ENCODE measurements around the gene PRICKLE4. TPM values are rescaled to one million over a fixed set of nuclear protein-coding genes. Genes with fewer than 3 reads are reported as not detected.

PRICKLE4 gene
- total RNA-seq, 1 experiment from 2014 or later, result 1.6 TPM

GRCh38 chr6:41813469-41813868 is 32.9 kb downstream of the PRICKLE4 start:
- ChIA-PET CTCF (interaction anchor here (1.0 kb wide), 1 partner anchor 26 kb away, joined by 4 read pairs; the partner anchor contains the start of gene TOMM6), POLR2A (interaction anchor here (0.6 kb wide), 1 partner anchor 130 kb away, joined by 3 read pairs; no protein-coding TSS in a partner anchor)
- no TSS peak for BruUV-seq (replicated peaks)
- H3K27me3 ChIP-seq (ENCODE audit: control insufficient read depth, insufficient read depth, low read length), result no peaks in the 10 kb centered on the region
- H3K36me3 ChIP-seq (ENCODE audit: control insufficient read depth, insufficient read depth, low read length), result no peaks in the 10 kb centered on the region
- intact Hi-C loops (cut with micrococcal nuclease; ENCODE audit: unreplicated experiment), result no loop called here
- no peak for ATAC-seq
- no peaks in the 10 kb centered on the region for H3K9me3 ChIP-seq (ENCODE audit: control insufficient read depth, insufficient read depth, low read depth, low read length)
- DNase-seq (ENCODE audit: low read depth, low spot score), result no peak
- H3K4me3 ChIP-seq (ENCODE audit: low read depth in 2 of 2, low read length in 2 of 2), result no peak overlapping the region
- H3K27ac ChIP-seq (ENCODE audit: low read length), result no peak overlapping the region
- in situ Hi-C loops (cut with HindIII; ENCODE audit: low pct_unique_long_range_greater_than_20kb, low sequenced_read_pairs), result no loop called here
- no peaks in the 10 kb centered on the region for H3K4me1 ChIP-seq (ENCODE audit: control insufficient read depth, insufficient read depth, low read length)
- TF ChIP-seq REST (IDR thresholded peaks at IDR 0.05; ENCODE audit: insufficient read depth in 1 of 2, low read depth in 2 of 2, low read length in 1 of 2) (no peak), SIN3A (IDR thresholded peaks at IDR 0.05; ENCODE audit: borderline replicate concordance, insufficient read depth, low read depth, low read length) (no peak)

- no TSS peak for BruUV-seq (replicated peaks)
- no peaks in the 10 kb centered on the region for H3K36me3 ChIP-seq (ENCODE audit: control insufficient read depth, insufficient read depth, low read length)
- H3K9me3 ChIP-seq (ENCODE audit: control insufficient read depth, insufficient read depth, low read depth, low read length), result no peaks in the 10 kb centered on the region
- ChIA-PET POLR2A (no interaction called here), CTCF (no interaction called here)
- no peaks in the 10 kb centered on the region for H3K4me1 ChIP-seq (ENCODE audit: control insufficient read depth, insufficient read depth, low read length)
- DNase-seq (ENCODE audit: low read depth, low spot score), result no peak
- TF ChIP-seq, protein P1, sequence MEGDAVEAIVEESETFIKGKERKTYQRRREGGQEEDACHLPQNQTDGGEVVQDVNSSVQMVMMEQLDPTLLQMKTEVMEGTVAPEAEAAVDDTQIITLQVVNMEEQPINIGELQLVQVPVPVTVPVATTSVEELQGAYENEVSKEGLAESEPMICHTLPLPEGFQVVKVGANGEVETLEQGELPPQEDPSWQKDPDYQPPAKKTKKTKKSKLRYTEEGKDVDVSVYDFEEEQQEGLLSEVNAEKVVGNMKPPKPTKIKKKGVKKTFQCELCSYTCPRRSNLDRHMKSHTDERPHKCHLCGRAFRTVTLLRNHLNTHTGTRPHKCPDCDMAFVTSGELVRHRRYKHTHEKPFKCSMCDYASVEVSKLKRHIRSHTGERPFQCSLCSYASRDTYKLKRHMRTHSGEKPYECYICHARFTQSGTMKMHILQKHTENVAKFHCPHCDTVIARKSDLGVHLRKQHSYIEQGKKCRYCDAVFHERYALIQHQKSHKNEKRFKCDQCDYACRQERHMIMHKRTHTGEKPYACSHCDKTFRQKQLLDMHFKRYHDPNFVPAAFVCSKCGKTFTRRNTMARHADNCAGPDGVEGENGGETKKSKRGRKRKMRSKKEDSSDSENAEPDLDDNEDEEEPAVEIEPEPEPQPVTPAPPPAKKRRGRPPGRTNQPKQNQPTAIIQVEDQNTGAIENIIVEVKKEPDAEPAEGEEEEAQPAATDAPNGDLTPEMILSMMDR (IDR thresholded peaks at IDR 0.05), result no peak
- no peak for TF ChIP-seq SIN3A (IDR thresholded peaks at IDR 0.05; ENCODE audit: borderline replicate concordance, insufficient read depth, low read depth, low read length)
- H3K27me3 ChIP-seq (ENCODE audit: control insufficient read depth, insufficient read depth, low read length), result no peaks in the 10 kb centered on the region
- no peak overlapping the region for H3K27ac ChIP-seq (ENCODE audit: low read length)
- intact Hi-C loops (cut with micrococcal nuclease; ENCODE audit: unreplicated experiment) (no loop called here), in situ Hi-C loops (cut with HindIII; ENCODE audit: low pct_unique_long_range_greater_than_20kb, low sequenced_read_pairs) (no loop called here)
- H3K4me3 ChIP-seq (ENCODE audit: low read depth in 2 of 2, low read length in 2 of 2), result no peak overlapping the region
- no peak for ATAC-seq
Observed at GRCh38 chr6:41813956-41814355, 33.4 kb downstream of the PRICKLE4 start.

- H3K36me3 ChIP-seq (ENCODE audit: control insufficient read depth, insufficient read depth, low read length), result no peaks in the 10 kb centered on the region
- TF ChIP-seq, protein P1 (IDR thresholded peaks at IDR 0.05), result no peak
- no peak for TF ChIP-seq SIN3A (IDR thresholded peaks at IDR 0.05; ENCODE audit: borderline replicate concordance, insufficient read depth, low read depth, low read length)
- no peak for TF ChIP-seq REST (IDR thresholded peaks at IDR 0.05; ENCODE audit: insufficient read depth in 1 of 2, low read depth in 2 of 2, low read length in 1 of 2)
- TF ChIP-seq TCF7L2 (IDR thresholded peaks at IDR 0.05; ENCODE audit: low read depth, low read length), result no peak
- no peak for TF ChIP-seq POLR2AphosphoS5 (IDR thresholded peaks at IDR 0.05; ENCODE audit: low read depth, low read length)
- no peak overlapping the region for H3K4me3 ChIP-seq (ENCODE audit: low read depth in 2 of 2, low read length in 2 of 2)
- intact Hi-C loops (cut with micrococcal nuclease; ENCODE audit: unreplicated experiment) (no loop called here), in situ Hi-C loops (cut with HindIII; ENCODE audit: low pct_unique_long_range_greater_than_20kb, low sequenced_read_pairs) (no loop called here)
- CTCF ChIA-PET, result no interaction called here
- DNase-seq (ENCODE audit: low read depth, low spot score) (no peak), ATAC-seq (no peak)
- BruUV-seq (replicated peaks), result no TSS peak
- H3K27me3 ChIP-seq (ENCODE audit: control insufficient read depth, insufficient read depth, low read length), result no peaks in the 10 kb centered on the region
- no peak overlapping the region for H3K27ac ChIP-seq (ENCODE audit: low read length)
- H3K9me3 ChIP-seq (ENCODE audit: control insufficient read depth, insufficient read depth, low read depth, low read length), result no peaks in the 10 kb centered on the region
- POLR2A ChIA-PET, result no interaction called here
- H3K4me1 ChIP-seq (ENCODE audit: control insufficient read depth, insufficient read depth, low read length), result no peaks in the 10 kb centered on the region
Observed at GRCh38 chr6:41814629-41815028, 34.0 kb downstream of the PRICKLE4 start.

All from Panc1 (cell line).